K562 (cell line): ENCODE data around the gene C19orf18. TPM values are rescaled to one million over a fixed set of nuclear protein-coding genes. Genes with fewer than 3 reads are reported as not detected.
A peak's percentile ranks its signal among the peaks of the same experiment; 100 is the strongest.
"Not testable (repeated sequence)": the region's sequence is repeated elsewhere in the genome, so short reads cannot be mapped to it uniquely, and the experiment has no call there.

Experiments used
- HDAC1 ChIP-seq, 2 experiments: fragments of 450-650 bp; IDR thresholded peaks; 2 replicates each; pipeline ENCODE4 v1.6.1; 2016 to 2017; ENCODE audit warnings: inconsistent platforms in 1 of 2, mild to moderate bottlenecking in 1 of 2, moderate library complexity in 1 of 2
- NFRKB ChIP-seq: fragments of 450-650 bp; IDR thresholded peaks from 2 replicates; pipeline ENCODE4 v1.6.1; 2016; ENCODE audit warnings: low read depth
- NR2C2 ChIP-seq, 2 experiments: fragments of 200-800 bp in 1 of 2; sonication (Bioruptor generic) in 1 of 2; sonication (generic) in 1 of 2; formaldehyde crosslinking in 1 of 2; IDR thresholded peaks; 2 replicates each; pipeline versions ENCODE4 v1.6.1 to v1.8.0; 2016 to 2022; ENCODE audit warnings: mild to moderate bottlenecking in 1 of 2, missing compliant biosample characterization in 1 of 2, missing genetic modification characterization in 1 of 2, missing genetic modification reagents in 1 of 2
- RAD21 ChIP-seq, 2 experiments: fragments of 250-450 bp in 1 of 2; fragments of 450-650 bp in 1 of 2; sonication (Bioruptor Pico) in 1 of 2; formaldehyde crosslinking in 1 of 2; IDR thresholded peaks in 1 of 2; conservative IDR thresholded peaks in 1 of 2; 2 replicates each; pipeline versions ENCODE4 v1.4.0 to v1.8.0; 2020 to 2022; ENCODE audit warnings: mild to moderate bottlenecking in 2 of 2, moderate library complexity in 1 of 2
- RCOR1 ChIP-seq, 2 experiments: IDR thresholded peaks; 2 replicates each; pipeline ENCODE4 v1.6.1; 2012; ENCODE audit warnings: low read depth in 2 of 2, low read length in 2 of 2, borderline replicate concordance in 1 of 2, improper control_type of control experiment in 1 of 2
- SMAD3 ChIP-seq: fragments of 450-650 bp; formaldehyde crosslinking; conservative IDR thresholded peaks from 2 replicates; pipeline ENCODE4 v1.4.0; 2020; ENCODE audit warnings: mild to moderate bottlenecking
- ZNF197 ChIP-seq: fragments of 200-800 bp; sonication (Bioruptor generic); IDR thresholded peaks from 2 replicates; pipeline ENCODE4 v1.6.1; 2016; ENCODE audit warnings: low read depth, missing genetic modification characterization, missing compliant biosample characterization
- polyA plus RNA-seq, 8 experiments: library from polyadenylated mRNA; depleted of rRNA in 4 of 8; stranded (reverse) in 5 of 8; unstranded in 3 of 8; fragments of >200 nt; fragmentation: Nextera tagmentation in 2 of 8; fragmentation: Illumina TruSeq in 1 of 8; extraction: Ambion mirVana in 2 of 8; extraction: Trizol in 1 of 8; gene quantifications; 2 replicates each; pipeline versions ENCODE4 v1.2.1 to v1.2.3, GENCODE V29; 2011 to 2014; ENCODE audit warnings: inconsistent platforms in 1 of 8, missing spikeins in 1 of 8
- total RNA-seq, 7 experiments: library from RNA; depleted of rRNA in 6 of 7; stranded (reverse); fragments of >200 nt in 6 of 7; fragmentation: Illumina TruSeq in 2 of 7; extraction: Trizol in 2 of 7; gene quantifications; 2 replicates each; pipeline versions ENCODE4 v1.2.1 to v1.2.3, GENCODE V29; 2011 to 2021; ENCODE audit warnings: low replicate concordance in 1 of 7
- TF ChIP-seq, protein P1 (sequence below), 2 experiments: fragments of 450-650 bp; formaldehyde crosslinking in 1 of 2; IDR thresholded peaks; 2 replicates each; pipeline versions ENCODE4 v1.4.0 to v1.6.1; 2014 to 2020; ENCODE audit warnings: mild to moderate bottlenecking in 2 of 2, borderline replicate concordance in 1 of 2, low read depth in 1 of 2
- TF ChIP-seq, protein P2 (sequence below): fragments of 200-800 bp; sonication (Bioruptor generic); IDR thresholded peaks from 2 replicates; pipeline ENCODE4 v1.6.1; 2017; ENCODE audit warnings: missing genetic modification characterization, missing compliant biosample characterization
- TF ChIP-seq, protein P3 (sequence below), 2 experiments: fragments of 450-650 bp; IDR thresholded peaks; 2 replicates each; pipeline ENCODE4 v1.6.1; 2018; ENCODE audit warnings: mild to moderate bottlenecking in 2 of 2, low read depth in 1 of 2; ENCODE audit not compliant: partially characterized antibody in 2 of 2

C19orf18 gene
- total and polyA plus RNA-seq, 9 of the 15 experiments (the other 6 are each of a cell fraction or from before 2014, with no cell fraction given) = not detected

DNA sequence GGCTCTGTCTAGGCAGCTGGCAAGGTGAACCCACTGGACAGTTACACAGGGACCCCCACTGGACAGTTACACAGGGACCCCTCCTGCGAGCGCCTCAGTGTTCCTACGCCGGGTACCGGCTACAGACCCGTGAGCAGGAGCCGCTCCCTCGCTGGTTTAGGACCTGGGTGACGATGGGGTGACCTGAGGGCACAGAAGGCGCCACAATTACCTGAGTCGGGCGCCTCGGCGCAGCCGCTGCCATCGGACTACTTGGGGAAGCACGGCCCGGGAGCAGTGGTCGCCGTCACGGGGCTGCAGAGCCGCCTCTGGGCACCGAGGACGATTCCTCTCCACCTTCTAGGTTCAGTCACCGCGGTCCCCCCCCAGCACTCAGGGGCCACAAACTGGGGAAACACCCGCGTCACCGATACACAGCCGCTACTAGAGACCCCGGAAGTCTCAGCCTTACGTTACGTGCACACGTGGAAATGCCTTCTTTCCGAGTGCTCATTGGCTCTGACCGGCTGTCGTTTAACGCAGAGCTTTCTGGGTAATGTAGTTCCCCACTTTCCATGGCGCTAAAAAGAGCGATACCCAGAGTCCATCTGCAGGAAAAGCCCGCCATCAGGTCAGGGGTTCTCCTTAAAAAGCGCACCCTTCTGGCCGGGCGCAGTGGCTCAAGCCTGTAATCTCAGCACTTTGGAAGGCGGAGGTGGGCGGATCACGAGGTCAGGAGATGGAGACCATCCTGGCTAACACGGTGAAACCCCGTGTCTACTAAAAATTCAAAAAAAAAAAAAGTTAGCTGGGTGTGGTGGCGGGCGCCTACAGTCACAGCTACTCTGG is 58.0 kb downstream of the C19orf18 start, which contains the start of gene ZNF417 (continued):
- TF ChIP-seq, protein P1, sequence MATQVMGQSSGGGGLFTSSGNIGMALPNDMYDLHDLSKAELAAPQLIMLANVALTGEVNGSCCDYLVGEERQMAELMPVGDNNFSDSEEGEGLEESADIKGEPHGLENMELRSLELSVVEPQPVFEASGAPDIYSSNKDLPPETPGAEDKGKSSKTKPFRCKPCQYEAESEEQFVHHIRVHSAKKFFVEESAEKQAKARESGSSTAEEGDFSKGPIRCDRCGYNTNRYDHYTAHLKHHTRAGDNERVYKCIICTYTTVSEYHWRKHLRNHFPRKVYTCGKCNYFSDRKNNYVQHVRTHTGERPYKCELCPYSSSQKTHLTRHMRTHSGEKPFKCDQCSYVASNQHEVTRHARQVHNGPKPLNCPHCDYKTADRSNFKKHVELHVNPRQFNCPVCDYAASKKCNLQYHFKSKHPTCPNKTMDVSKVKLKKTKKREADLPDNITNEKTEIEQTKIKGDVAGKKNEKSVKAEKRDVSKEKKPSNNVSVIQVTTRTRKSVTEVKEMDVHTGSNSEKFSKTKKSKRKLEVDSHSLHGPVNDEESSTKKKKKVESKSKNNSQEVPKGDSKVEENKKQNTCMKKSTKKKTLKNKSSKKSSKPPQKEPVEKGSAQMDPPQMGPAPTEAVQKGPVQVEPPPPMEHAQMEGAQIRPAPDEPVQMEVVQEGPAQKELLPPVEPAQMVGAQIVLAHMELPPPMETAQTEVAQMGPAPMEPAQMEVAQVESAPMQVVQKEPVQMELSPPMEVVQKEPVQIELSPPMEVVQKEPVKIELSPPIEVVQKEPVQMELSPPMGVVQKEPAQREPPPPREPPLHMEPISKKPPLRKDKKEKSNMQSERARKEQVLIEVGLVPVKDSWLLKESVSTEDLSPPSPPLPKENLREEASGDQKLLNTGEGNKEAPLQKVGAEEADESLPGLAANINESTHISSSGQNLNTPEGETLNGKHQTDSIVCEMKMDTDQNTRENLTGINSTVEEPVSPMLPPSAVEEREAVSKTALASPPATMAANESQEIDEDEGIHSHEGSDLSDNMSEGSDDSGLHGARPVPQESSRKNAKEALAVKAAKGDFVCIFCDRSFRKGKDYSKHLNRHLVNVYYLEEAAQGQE (IDR thresholded peaks at IDR 0.05; ENCODE audit: borderline replicate concordance) = peak; percentile 33; the same call in 1 of the 2 replicates
- TF ChIP-seq, protein P1 (CRISPR knock-in tag; IDR thresholded peaks at IDR 0.05; ENCODE audit: low read depth) = not testable (repeated sequence)
- TF ChIP-seq ZNF197 = peak; percentile 57; the same call in 1 of the 2 replicates
- TF ChIP-seq, protein P2, sequence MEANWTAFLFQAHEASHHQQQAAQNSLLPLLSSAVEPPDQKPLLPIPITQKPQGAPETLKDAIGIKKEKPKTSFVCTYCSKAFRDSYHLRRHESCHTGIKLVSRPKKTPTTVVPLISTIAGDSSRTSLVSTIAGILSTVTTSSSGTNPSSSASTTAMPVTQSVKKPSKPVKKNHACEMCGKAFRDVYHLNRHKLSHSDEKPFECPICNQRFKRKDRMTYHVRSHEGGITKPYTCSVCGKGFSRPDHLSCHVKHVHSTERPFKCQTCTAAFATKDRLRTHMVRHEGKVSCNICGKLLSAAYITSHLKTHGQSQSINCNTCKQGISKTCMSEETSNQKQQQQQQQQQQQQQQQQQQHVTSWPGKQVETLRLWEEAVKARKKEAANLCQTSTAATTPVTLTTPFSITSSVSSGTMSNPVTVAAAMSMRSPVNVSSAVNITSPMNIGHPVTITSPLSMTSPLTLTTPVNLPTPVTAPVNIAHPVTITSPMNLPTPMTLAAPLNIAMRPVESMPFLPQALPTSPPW = peak; percentile 50
- TF ChIP-seq, protein P3, sequence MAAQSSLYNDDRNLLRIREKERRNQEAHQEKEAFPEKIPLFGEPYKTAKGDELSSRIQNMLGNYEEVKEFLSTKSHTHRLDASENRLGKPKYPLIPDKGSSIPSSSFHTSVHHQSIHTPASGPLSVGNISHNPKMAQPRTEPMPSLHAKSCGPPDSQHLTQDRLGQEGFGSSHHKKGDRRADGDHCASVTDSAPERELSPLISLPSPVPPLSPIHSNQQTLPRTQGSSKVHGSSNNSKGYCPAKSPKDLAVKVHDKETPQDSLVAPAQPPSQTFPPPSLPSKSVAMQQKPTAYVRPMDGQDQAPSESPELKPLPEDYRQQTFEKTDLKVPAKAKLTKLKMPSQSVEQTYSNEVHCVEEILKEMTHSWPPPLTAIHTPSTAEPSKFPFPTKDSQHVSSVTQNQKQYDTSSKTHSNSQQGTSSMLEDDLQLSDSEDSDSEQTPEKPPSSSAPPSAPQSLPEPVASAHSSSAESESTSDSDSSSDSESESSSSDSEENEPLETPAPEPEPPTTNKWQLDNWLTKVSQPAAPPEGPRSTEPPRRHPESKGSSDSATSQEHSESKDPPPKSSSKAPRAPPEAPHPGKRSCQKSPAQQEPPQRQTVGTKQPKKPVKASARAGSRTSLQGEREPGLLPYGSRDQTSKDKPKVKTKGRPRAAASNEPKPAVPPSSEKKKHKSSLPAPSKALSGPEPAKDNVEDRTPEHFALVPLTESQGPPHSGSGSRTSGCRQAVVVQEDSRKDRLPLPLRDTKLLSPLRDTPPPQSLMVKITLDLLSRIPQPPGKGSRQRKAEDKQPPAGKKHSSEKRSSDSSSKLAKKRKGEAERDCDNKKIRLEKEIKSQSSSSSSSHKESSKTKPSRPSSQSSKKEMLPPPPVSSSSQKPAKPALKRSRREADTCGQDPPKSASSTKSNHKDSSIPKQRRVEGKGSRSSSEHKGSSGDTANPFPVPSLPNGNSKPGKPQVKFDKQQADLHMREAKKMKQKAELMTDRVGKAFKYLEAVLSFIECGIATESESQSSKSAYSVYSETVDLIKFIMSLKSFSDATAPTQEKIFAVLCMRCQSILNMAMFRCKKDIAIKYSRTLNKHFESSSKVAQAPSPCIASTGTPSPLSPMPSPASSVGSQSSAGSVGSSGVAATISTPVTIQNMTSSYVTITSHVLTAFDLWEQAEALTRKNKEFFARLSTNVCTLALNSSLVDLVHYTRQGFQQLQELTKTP (IDR thresholded peaks at IDR 0.05; ENCODE audit: low read depth in 1 of 2, partially characterized antibody in 2 of 2) = peak in 1 of 2 experiments; percentile 92
- TF ChIP-seq NR2C2 (CRISPR knock-in tag; IDR thresholded peaks at IDR 0.05) = not testable (repeated sequence)
- TF ChIP-seq NR2C2 (tag; IDR thresholded peaks at IDR 0.05) = peak; percentile 86
- 0 out of 2 replicates have a peak, but pooled peaks have one; percentile 51 for TF ChIP-seq NFRKB
- 0 out of 2 replicates have a peak, but pooled peaks have one; percentile 41 for TF ChIP-seq SMAD3 (CRISPR knock-in tag)
- TF ChIP-seq HDAC1 (IDR thresholded peaks at IDR 0.05) = peak in 1 of 2 experiments; percentile 67; a peak in 2 of 4 replicates
- peak; percentile 11 to 55; a peak in 2 of 4 replicates for TF ChIP-seq RAD21 (CRISPR knock-in tag; conservative IDR thresholded peaks at IDR 0.05 in 1 of 2, IDR thresholded peaks at IDR 0.05 in 1 of 2)
- TF ChIP-seq RCOR1 (IDR thresholded peaks at IDR 0.05; ENCODE audit: borderline replicate concordance in 1 of 2, low read depth in 2 of 2, low read length in 2 of 2) = peak in 1 of 2 experiments; percentile 61; a peak in 2 of 4 replicates
